Liver (tissue), 9 donors: Measurements from ENCODE around the gene SERPINA7. TPM values are rescaled to one million over a fixed set of nuclear protein-coding genes. Genes with fewer than 3 reads are reported as not detected.

Experiments used
- DNase-seq: peaks from one replicate; pipeline ENCODE4 v3.0.0-alpha.2; 2017; ENCODE audit warnings: low spot score
- H3K27ac ChIP-seq, 2 donors: one replicate each; pipeline ENCODE4 v1.7.0; 2013; ENCODE audit warnings: inconsistent platforms in 2 of 2, low read length in 2 of 2, control low read depth in 1 of 2, low read depth in 1 of 2, mild to moderate bottlenecking in 1 of 2
- H3K27me3 ChIP-seq, 4 donors: one replicate each; pipeline versions ENCODE4 v1.6.1 to v1.7.0; 2013; ENCODE audit warnings: low read length in 3 of 4, inconsistent platforms in 1 of 4, mild to moderate bottlenecking in 1 of 4, moderate library complexity in 1 of 4; ENCODE audit not compliant: control insufficient read depth in 4 of 4, insufficient read depth in 4 of 4
- H3K36me3 ChIP-seq, 4 donors: one replicate each; pipeline versions ENCODE4 v1.6.1 to v1.7.0; 2013; ENCODE audit warnings: low read length in 3 of 4, mild to moderate bottlenecking in 3 of 4, low read depth in 1 of 4, moderate library complexity in 1 of 4; ENCODE audit not compliant: control insufficient read depth in 4 of 4, insufficient read depth in 3 of 4
- H3K4me1 ChIP-seq, 4 donors: one replicate each; pipeline versions ENCODE4 v1.6.1 to v1.7.0; 2013; ENCODE audit warnings: low read length in 3 of 4, mild to moderate bottlenecking in 3 of 4, moderate library complexity in 1 of 4; ENCODE audit not compliant: control insufficient read depth in 4 of 4, insufficient read depth in 4 of 4
- H3K4me3 ChIP-seq, 3 donors: one replicate each; pipeline versions ENCODE4 v1.6.1 to v1.7.0; 2013; ENCODE audit warnings: low read length in 3 of 3, control low read depth in 1 of 3, low read depth in 1 of 3, mild to moderate bottlenecking in 1 of 3
- H3K9ac ChIP-seq, 2 donors: one replicate each; pipeline ENCODE4 v1.7.0; 2013; ENCODE audit warnings: low read length in 2 of 2, mild to moderate bottlenecking in 2 of 2, moderate library complexity in 2 of 2, control low read depth in 1 of 2, low read depth in 1 of 2
- H3K9me3 ChIP-seq, 4 donors: one replicate each; pipeline versions ENCODE4 v1.6.1 to v1.7.0; 2013; ENCODE audit warnings: low read length in 3 of 4; ENCODE audit not compliant: control insufficient read depth in 4 of 4
- ATF3 ChIP-seq: IDR thresholded peaks from 2 replicates; pipeline ENCODE4 v1.6.1; 2016; ENCODE audit warnings: antibody characterized with exemption
- EGR1 ChIP-seq, 2 donors: IDR thresholded peaks; 2 replicates each; pipeline ENCODE4 v1.6.1; 2016 to 2018; ENCODE audit warnings: antibody characterized with exemption in 2 of 2, low read depth in 2 of 2
- FOXA1 ChIP-seq: IDR thresholded peaks from 2 replicates; pipeline ENCODE4 v1.6.1; 2016; ENCODE audit warnings: antibody characterized with exemption
- FOXA2 ChIP-seq: IDR thresholded peaks from 2 replicates; pipeline ENCODE4 v1.6.1; 2016; ENCODE audit warnings: antibody characterized with exemption
- GABPA ChIP-seq, 2 donors: IDR thresholded peaks in 1 of 2; conservative IDR thresholded peaks in 1 of 2; 2 replicates each; pipeline ENCODE4 v1.6.1; 2016; ENCODE audit warnings: antibody characterized with exemption in 2 of 2, mild to moderate bottlenecking in 1 of 2, moderate library complexity in 1 of 2
- HNF4A ChIP-seq, 2 donors: conservative IDR thresholded peaks; 2 replicates each; pipeline ENCODE4 v1.6.1; 2016; ENCODE audit warnings: antibody characterized with exemption in 2 of 2, mild to moderate bottlenecking in 2 of 2
- HNF4G ChIP-seq: IDR thresholded peaks from 2 replicates; pipeline ENCODE4 v1.6.1; 2016; ENCODE audit warnings: antibody characterized with exemption
- JUND ChIP-seq, 2 donors: IDR thresholded peaks; 2 replicates each; pipeline ENCODE4 v1.6.1; 2016; ENCODE audit warnings: antibody characterized with exemption in 2 of 2
- NR2F2 ChIP-seq: IDR thresholded peaks from 2 replicates; pipeline ENCODE4 v1.6.1; 2016; ENCODE audit warnings: antibody characterized with exemption
- RAD21 ChIP-seq, 2 donors: IDR thresholded peaks; 2 replicates each; pipeline ENCODE4 v1.6.1; 2016; ENCODE audit warnings: antibody characterized with exemption in 2 of 2, mild to moderate bottlenecking in 2 of 2
- REST ChIP-seq: IDR thresholded peaks from 2 replicates; pipeline ENCODE4 v1.6.1; 2016; ENCODE audit warnings: antibody characterized with exemption, mild to moderate bottlenecking
- RXRA ChIP-seq, 2 donors: IDR thresholded peaks; 2 replicates each; pipeline ENCODE4 v1.6.1; 2017 to 2018; ENCODE audit warnings: antibody characterized with exemption in 2 of 2, mild to moderate bottlenecking in 1 of 2
- SP1 ChIP-seq: IDR thresholded peaks from 2 replicates; pipeline ENCODE4 v1.6.1; 2018; ENCODE audit warnings: antibody characterized with exemption, mild to moderate bottlenecking
- TAF1 ChIP-seq: conservative IDR thresholded peaks from 2 replicates; pipeline ENCODE4 v1.6.1; 2016; ENCODE audit warnings: antibody characterized with exemption, mild to moderate bottlenecking
- YY1 ChIP-seq: IDR thresholded peaks from 2 replicates; pipeline ENCODE4 v1.6.1; 2016; ENCODE audit warnings: antibody characterized with exemption, mild to moderate bottlenecking
- ZBTB33 ChIP-seq: IDR thresholded peaks from 2 replicates; pipeline ENCODE4 v1.6.1; 2016; ENCODE audit warnings: antibody characterized with exemption
- WGBS: extraction: QIAGEN DNeasy Blood & Tissue Kit; methylation state at CpG from one replicate; pipeline ENCODE4 v1.1.7; 2013; 5-methylcytosine and 5-hydroxymethylcytosine counted together
- polyA plus RNA-seq, 2 donors: library from polyadenylated mRNA; stranded (reverse) in 1 of 2; unstranded in 1 of 2; fragments of 200-250 nt in 1 of 2; fragments of >200 nt in 1 of 2; fragmentation: Nextera tagmentation in 1 of 2; extraction: Ambion mirVana in 1 of 2; gene quantifications; one replicate each; pipeline versions ENCODE4 v1.2.1 to v1.2.3, GENCODE V29; 2013 to 2015
- total RNA-seq, 2 donors: library from RNA; depleted of rRNA; stranded (reverse); fragments of >200 nt; gene quantifications; one replicate each; pipeline ENCODE4 v1.2.3, GENCODE V29; 2014
- TF ChIP-seq, protein P1 (sequence below): fragments of 150-350 bp; IDR thresholded peaks from 2 replicates; pipeline ENCODE4 v1.5.1; 2017; ENCODE audit warnings: improper control_type of control experiment, low read depth, low read length; ENCODE audit not compliant: missing input control
- TF ChIP-seq, protein P2 (sequence below): IDR thresholded peaks from 2 replicates; pipeline ENCODE4 v1.6.1; 2016; ENCODE audit warnings: antibody characterized with exemption
- donor health status: healthy.
- donor health status: healthy.
- donor health status: healthy.
- donor health status: healthy.
- donor health status: healthy.

Gene SERPINA7
- total and polyA plus RNA-seq, 4 donors, result 158 to 325 (median 203) TPM

DNA sequence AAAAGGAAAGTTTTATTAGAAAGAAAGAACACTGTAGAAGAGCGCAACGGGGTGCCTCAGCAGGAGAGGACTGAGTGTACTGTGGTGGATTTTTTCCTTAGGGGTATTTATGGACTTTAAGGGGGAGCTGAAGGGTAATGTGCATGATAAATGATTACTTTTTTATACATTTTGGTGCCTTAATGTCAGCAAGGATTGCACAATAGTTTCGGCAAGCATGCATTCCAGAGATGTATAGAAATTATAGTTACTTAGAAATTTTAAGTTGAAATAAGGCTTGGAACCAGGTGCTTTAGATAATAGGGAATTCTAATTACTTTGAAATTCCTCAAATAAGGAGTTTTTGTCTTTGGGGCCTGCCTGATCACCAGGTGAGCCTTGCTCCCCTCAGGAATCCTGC lies 30.5 kb upstream of the SERPINA7 start:
- TF ChIP-seq RAD21 (IDR thresholded peaks at IDR 0.05) (no peak), TAF1 (no peak), HNF4A (conservative IDR thresholded peaks at IDR 0.05) (no peak), JUND (IDR thresholded peaks at IDR 0.05) (no peak), NR2F2 (no peak), RXRA (IDR thresholded peaks at IDR 0.05) (no peak), REST (no peak), ATF3 (no peak), FOXA2 (no peak), ZBTB33 (no peak), YY1 (no peak), GABPA (IDR thresholded peaks at IDR 0.05 in 1 of 2, conservative IDR thresholded peaks at IDR 0.05 in 1 of 2) (no peak), FOXA1 (no peak), SP1 (no peak), HNF4G (no peak)
- TF ChIP-seq, protein P1, sequence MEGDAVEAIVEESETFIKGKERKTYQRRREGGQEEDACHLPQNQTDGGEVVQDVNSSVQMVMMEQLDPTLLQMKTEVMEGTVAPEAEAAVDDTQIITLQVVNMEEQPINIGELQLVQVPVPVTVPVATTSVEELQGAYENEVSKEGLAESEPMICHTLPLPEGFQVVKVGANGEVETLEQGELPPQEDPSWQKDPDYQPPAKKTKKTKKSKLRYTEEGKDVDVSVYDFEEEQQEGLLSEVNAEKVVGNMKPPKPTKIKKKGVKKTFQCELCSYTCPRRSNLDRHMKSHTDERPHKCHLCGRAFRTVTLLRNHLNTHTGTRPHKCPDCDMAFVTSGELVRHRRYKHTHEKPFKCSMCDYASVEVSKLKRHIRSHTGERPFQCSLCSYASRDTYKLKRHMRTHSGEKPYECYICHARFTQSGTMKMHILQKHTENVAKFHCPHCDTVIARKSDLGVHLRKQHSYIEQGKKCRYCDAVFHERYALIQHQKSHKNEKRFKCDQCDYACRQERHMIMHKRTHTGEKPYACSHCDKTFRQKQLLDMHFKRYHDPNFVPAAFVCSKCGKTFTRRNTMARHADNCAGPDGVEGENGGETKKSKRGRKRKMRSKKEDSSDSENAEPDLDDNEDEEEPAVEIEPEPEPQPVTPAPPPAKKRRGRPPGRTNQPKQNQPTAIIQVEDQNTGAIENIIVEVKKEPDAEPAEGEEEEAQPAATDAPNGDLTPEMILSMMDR, result no peak
- TF ChIP-seq, protein P2, sequence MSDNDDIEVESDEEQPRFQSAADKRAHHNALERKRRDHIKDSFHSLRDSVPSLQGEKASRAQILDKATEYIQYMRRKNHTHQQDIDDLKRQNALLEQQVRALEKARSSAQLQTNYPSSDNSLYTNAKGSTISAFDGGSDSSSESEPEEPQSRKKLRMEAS, result no peak
- WGBS, result 96% methylated on average over 3 of the region's 3 CpGs
- no peak overlapping the region for H3K9ac ChIP-seq

GRCh38 chrX:106050054-106050453 lies 11.5 kb upstream of the SERPINA7 start:
- WGBS, result 90% methylated on average over 1 of the region's 1 CpG
- no peak overlapping the region for H3K27ac ChIP-seq
- no peak for TF ChIP-seq YY1
- TF ChIP-seq RXRA (IDR thresholded peaks at IDR 0.05), result no peak
- TF ChIP-seq RAD21 (IDR thresholded peaks at IDR 0.05), result no peak
- no peak for TF ChIP-seq SP1
- no peak for TF ChIP-seq TAF1
- TF ChIP-seq GABPA (IDR thresholded peaks at IDR 0.05 in 1 of 2, conservative IDR thresholded peaks at IDR 0.05 in 1 of 2), result no peak
- TF ChIP-seq NR2F2, result no peak
- TF ChIP-seq EGR1 (IDR thresholded peaks at IDR 0.05; ENCODE audit: low read depth in 2 of 2), result no peak
- TF ChIP-seq FOXA2, result no peak

More for the DNA sequence above, 30.5 kb upstream of the SERPINA7 start:
- DNase-seq, result no peak
- Histone ChIP-seq H3K36me3 (no peaks in the 10 kb centered on the region), H3K4me3 (no peak overlapping the region), H3K27me3 (no peaks in the 10 kb centered on the region), H3K27ac (no peak overlapping the region), H3K9me3 (no peaks in the 10 kb centered on the region), H3K4me1 (no peaks in the 10 kb centered on the region)

More at GRCh38 chrX:106050054-106050453, 11.5 kb upstream of the SERPINA7 start:
- Histone ChIP-seq H3K27me3 (no peaks in the 10 kb centered on the region), H3K4me1 (peaks cover 0 to under 1% (median 0%) of the 10 kb centered on the region in 4 donors), H3K36me3 (no peaks in the 10 kb centered on the region), H3K9ac (no peak overlapping the region), H3K4me3 (no peak overlapping the region), H3K9me3 (no peaks in the 10 kb centered on the region)
- DNase-seq, result no peak
